WTC11 (cell line): ENCODE data around the gene MAP3K5. TPM values are rescaled to one million over a fixed set of nuclear protein-coding genes. Genes with fewer than 3 reads are reported as not detected.
A peak's percentile ranks its signal among the peaks of the same experiment; 100 is the strongest.

Experiments used
- ATAC-seq: fragments of 200-7000 bp; cut with Tn5 transposase; 2 replicates; pipeline ENCODE4 v1.10.0; 2021; ENCODE audit warnings: mild to moderate bottlenecking, moderate library complexity
- CTCF ChIA-PET: fragments of 300-600 bp; sonication (Branson Sonifier 250); formaldehyde crosslinking; loops from one replicate; lab custom pipeline; 2021; ENCODE audit warnings: antibody characterized with exemption; lab: Charles Lee
- POLR2A ChIA-PET: fragments of 350-600 bp; sonication (Branson Sonifier 250); formaldehyde crosslinking; loops from one replicate; lab custom pipeline; 2021; ENCODE audit warnings: antibody characterized with exemption; lab: Charles Lee
- DNase-seq: peaks from one replicate; pipeline ENCODE4 v3.0.0; 2021; ENCODE audit warnings: low spot score
- H3K27ac Mint-ChIP-seq: 2 replicates; pipeline ENCODE4 v1.8.0; 2021; ENCODE audit warnings: mixed read lengths
- H3K27me3 Mint-ChIP-seq: 2 replicates; pipeline ENCODE4 v1.8.0; 2021; ENCODE audit warnings: low read depth, mild to moderate bottlenecking, moderate library complexity, mixed read lengths
- H3K36me3 Mint-ChIP-seq: 2 replicates; pipeline ENCODE4 v1.8.0; 2021; ENCODE audit warnings: mixed read lengths
- H3K4me1 Mint-ChIP-seq: 2 replicates; pipeline ENCODE4 v1.8.0; 2022; ENCODE audit warnings: mixed read lengths
- H3K4me3 Mint-ChIP-seq: 2 replicates; pipeline ENCODE4 v1.8.0; 2021; ENCODE audit warnings: mild to moderate bottlenecking, moderate library complexity, mixed read lengths
- H3K9me3 Mint-ChIP-seq: 2 replicates; pipeline ENCODE4 v1.8.0; 2021; ENCODE audit warnings: mixed read lengths
- AR ChIP-seq: fragments of 250-450 bp; sonication (Bioruptor Pico); IDR thresholded peaks from 2 replicates; pipeline ENCODE4 v1.9.0; 2021; ENCODE audit warnings: mild to moderate bottlenecking
- CTCF ChIP-seq: fragments of 200-600 bp; IDR thresholded peaks from 2 replicates; pipeline ENCODE4 v1.8.0; 2022; ENCODE audit warnings: antibody characterized with exemption
- E2F5 ChIP-seq: sonication (generic); formaldehyde crosslinking; IDR thresholded peaks from 2 replicates; pipeline ENCODE4 v1.8.1; 2022; ENCODE audit warnings: mild to moderate bottlenecking, moderate library complexity, missing genetic modification reagents
- GRHL2 ChIP-seq: fragments of 250-450 bp; sonication (Bioruptor Pico); IDR thresholded peaks from 2 replicates; pipeline ENCODE4 v1.8.0; 2022; ENCODE audit warnings: mild to moderate bottlenecking, moderate library complexity; ENCODE audit not compliant: insufficient replicate concordance, severe bottlenecking
- KAT7 ChIP-seq: sonication (generic); formaldehyde crosslinking; IDR thresholded peaks from 2 replicates; pipeline ENCODE4 v1.8.1; 2023; ENCODE audit warnings: missing genetic modification reagents, mild to moderate bottlenecking, borderline replicate concordance
- MAX ChIP-seq: sonication (generic); formaldehyde crosslinking; IDR thresholded peaks from 2 replicates; pipeline ENCODE4 v1.8.0; 2022; ENCODE audit warnings: mild to moderate bottlenecking, missing genetic modification reagents
- MLX ChIP-seq: sonication (generic); formaldehyde crosslinking; IDR thresholded peaks from 2 replicates; pipeline ENCODE4 v1.8.1; 2023; ENCODE audit warnings: mild to moderate bottlenecking, missing genetic modification reagents, moderate library complexity
- NR1H2 ChIP-seq: sonication (generic); formaldehyde crosslinking; IDR thresholded peaks from 2 replicates; pipeline ENCODE4 v1.9.0; 2021; ENCODE audit warnings: mild to moderate bottlenecking, moderate library complexity, missing genetic modification reagents
- PREB ChIP-seq: sonication (generic); formaldehyde crosslinking; IDR thresholded peaks from 2 replicates; pipeline ENCODE4 v1.8.1; 2022; ENCODE audit warnings: mild to moderate bottlenecking, missing genetic modification reagents, moderate library complexity, borderline replicate concordance
- SMAD4 ChIP-seq: sonication (generic); formaldehyde crosslinking; IDR thresholded peaks from 2 replicates; pipeline ENCODE4 v1.8.0; 2022; ENCODE audit warnings: mild to moderate bottlenecking, missing genetic modification reagents
- TCF7 ChIP-seq: sonication (generic); formaldehyde crosslinking; IDR thresholded peaks from 2 replicates; pipeline ENCODE4 v1.8.0; 2022; ENCODE audit warnings: mild to moderate bottlenecking, low read depth, missing genetic modification reagents, moderate library complexity
- TEAD4 ChIP-seq: sonication (generic); formaldehyde crosslinking; IDR thresholded peaks from 2 replicates; pipeline ENCODE4 v1.8.0; 2022; ENCODE audit warnings: mild to moderate bottlenecking, missing genetic modification reagents
- USF2 ChIP-seq: sonication (generic); formaldehyde crosslinking; IDR thresholded peaks from 2 replicates; pipeline ENCODE4 v1.8.1; 2023; ENCODE audit warnings: mild to moderate bottlenecking, missing genetic modification reagents, moderate library complexity
- ZNF232 ChIP-seq: sonication (generic); formaldehyde crosslinking; IDR thresholded peaks from 2 replicates; pipeline ENCODE4 v1.8.0; 2022; ENCODE audit warnings: mild to moderate bottlenecking, missing genetic modification reagents
- ZNF396 ChIP-seq: fragments of 250-450 bp; sonication (Bioruptor Pico); IDR thresholded peaks from 2 replicates; pipeline ENCODE4 v1.8.0; 2021; ENCODE audit warnings: mild to moderate bottlenecking, moderate library complexity, borderline replicate concordance
- ZNF532 ChIP-seq: fragments of 250-450 bp; sonication (Bioruptor Pico); IDR thresholded peaks from 2 replicates; pipeline ENCODE4 v1.9.0; 2021; ENCODE audit warnings: mild to moderate bottlenecking, borderline replicate concordance
- total RNA-seq: library from RNA; stranded (reverse); gene quantifications from 3 replicates; pipeline ENCODE4 v1.2.3, GENCODE V29; 2021

MAP3K5 gene
- total RNA-seq, 1 experiment from 2014 or later: 1.6 TPM

- H3K4me3 Mint-ChIP-seq: peak overlapping the region; percentile 84
These were observed 30.9 kb upstream of the MAP3K5 start for GRCh38 chr6:136823128-136823660.

DNA sequence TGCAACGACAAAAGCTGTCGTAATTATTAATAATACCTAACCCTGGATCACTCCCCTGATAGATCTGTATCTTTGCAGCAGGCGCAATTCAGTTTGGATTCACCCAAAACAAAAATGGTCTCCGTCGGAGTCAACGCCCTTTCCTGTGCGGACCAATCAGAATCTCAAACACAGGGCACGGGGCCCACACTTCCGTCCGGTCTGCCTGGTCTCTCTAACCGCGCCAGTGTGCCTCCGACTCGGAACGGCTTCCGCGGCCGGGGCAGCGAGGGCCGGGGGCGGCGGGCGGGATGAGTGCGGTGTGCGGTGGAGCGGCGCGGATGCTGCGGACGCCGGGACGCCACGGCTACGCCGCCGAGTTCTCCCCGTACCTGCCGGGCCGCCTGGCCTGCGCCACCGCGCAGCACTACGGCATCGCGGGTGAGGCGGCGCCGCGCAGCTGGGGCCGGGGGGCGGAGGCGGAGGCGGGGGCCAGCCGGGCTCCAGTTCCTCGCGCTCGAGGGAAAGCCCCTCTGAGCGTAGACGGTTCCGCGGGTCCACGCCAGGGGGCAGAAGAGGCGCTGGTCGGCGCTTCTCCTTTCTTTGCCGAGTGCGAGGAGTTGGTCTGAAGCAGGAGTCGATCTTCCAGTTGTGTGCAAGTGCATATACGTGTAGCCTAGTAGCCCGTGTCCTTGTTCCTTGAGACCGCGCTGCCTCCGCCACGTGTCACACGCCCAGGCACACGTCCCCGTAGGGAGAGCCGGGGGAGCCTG lies 30.3 kb upstream of the MAP3K5 start, which contains the start of gene PEX7:
Gene PEX7 (plus strand): TSS at position 217 of the 752 bp plus-strand sequence. CDS start 74 bp downstream, at position 291.
- H3K9me3 Mint-ChIP-seq: no peaks in the 10 kb centered on the region
- H3K4me3 Mint-ChIP-seq: peak within 1 kb of the TSS; percentile 84
- ChIA-PET CTCF (interaction anchor here (0.9 to 2.0 kb wide), 6 partner anchors 28 to 204 kb away, joined by 3 to 8 read pairs (median 4); partner anchors contain the start of gene MAP3K5), POLR2A (interaction anchor here (0.6 to 1.6 kb wide), 2 partner anchors 9 to 300 kb away, joined by 3 to 4 read pairs; no protein-coding TSS in a partner anchor)
- DNase-seq (peak; percentile 88), ATAC-seq (peak; percentile 95)
- peaks cover 28% of the 10 kb centered on the region for H3K36me3 Mint-ChIP-seq
- H3K27me3 Mint-ChIP-seq: peaks cover 34% of the 10 kb centered on the region
- peak within 1 kb of the TSS; percentile 71 for H3K27ac Mint-ChIP-seq
- H3K4me1 Mint-ChIP-seq: peaks cover 13% of the 10 kb centered on the region
- TF ChIP-seq NR1H2 (CRISPR knock-in tag) (no peak), ZNF532 (CRISPR knock-in tag) (no peak), KAT7 (CRISPR knock-in tag) (peak; percentile 86; the same call in 1 of the 2 replicates), GRHL2 (CRISPR knock-in tag) (no peak), E2F5 (CRISPR knock-in tag) (peak; percentile 67; the same call in 1 of the 2 replicates), CTCF (peak; percentile 70), ZNF396 (no peak), PREB (CRISPR knock-in tag) (no peak), USF2 (CRISPR knock-in tag) (peak; percentile 98), TEAD4 (CRISPR knock-in tag) (no peak), ZNF232 (CRISPR knock-in tag) (peak; percentile 79; the same call in 1 of the 2 replicates), AR (CRISPR knock-in tag) (no peak), MLX (CRISPR knock-in tag) (no peak)

More at GRCh38 chr6:136823128-136823660, 30.9 kb upstream of the MAP3K5 start:
- Mint-ChIP-seq H3K27ac (peak overlapping the region; percentile 71), H3K27me3 (peaks cover 27% of the 10 kb centered on the region)
- TF ChIP-seq TCF7: no peak
- TF ChIP-seq MAX (CRISPR knock-in tag): 0 out of 2 replicates have a peak, but pooled peaks have one; percentile 3
- 0 out of 2 replicates have a peak, but pooled peaks have one; percentile 6 for TF ChIP-seq SMAD4 (CRISPR knock-in tag)
- TF ChIP-seq ZNF232 (CRISPR knock-in tag): 0 out of 2 replicates have a peak, but pooled peaks have one; percentile 6
- TF ChIP-seq MLX (CRISPR knock-in tag): no peak
- TF ChIP-seq, all 79 proteins: peak for 3
- DNase-seq (no peak), ATAC-seq (no peak; the same call in 1 of the 2 replicates)
- H3K4me1 Mint-ChIP-seq: peaks cover 13% of the 10 kb centered on the region
- no peaks in the 10 kb centered on the region for H3K9me3 Mint-ChIP-seq
- ChIA-PET CTCF (interaction anchor here (0.6 to 2.0 kb wide), 8 partner anchors 31 to 204 kb away, joined by 3 to 8 read pairs (median 3); partner anchors contain the start of gene MAP3K5), POLR2A (interaction anchor here (0.8 to 1.6 kb wide), 2 partner anchors 8 to 36 kb away, joined by 3 to 4 read pairs; no protein-coding TSS in a partner anchor)
- peaks cover 33% of the 10 kb centered on the region for H3K36me3 Mint-ChIP-seq
